HepG2 (cell line): ENCODE data around the gene COPS6. TPM values are rescaled to one million over a fixed set of nuclear protein-coding genes. Genes with fewer than 3 reads are reported as not detected.

Experiments used
- ATAC-seq: fragments of 200-7000 bp; cut with Tn5 transposase; 3 replicates; pipeline ENCODE4 v1.9.1; 2020; ENCODE audit warnings: mild to moderate bottlenecking, moderate library complexity
- BruUV-seq: library from RNA; stranded (reverse); fragments of 400-500 nt; replicated peaks from 2 replicates; lab custom pipeline; 2021; lab: Mats Ljungman, UMichigan
- CTCF ChIA-PET: fragments of 300-600 bp; formaldehyde crosslinking; extraction: SDS; loops from one replicate; lab custom pipeline; 2021; ENCODE audit warnings: low total read pairs, inconsistent platforms, low intra/inter-chr PET ratio; lab: Yijun Ruan, JAX
- POLR2A ChIA-PET: fragments of 350-600 bp; sonication (Branson Sonifier 250); formaldehyde crosslinking; loops from one replicate; lab custom pipeline; 2020; ENCODE audit warnings: antibody characterized with exemption, inconsistent platforms; lab: Yijun Ruan, JAX
- DNase-seq: peaks from one replicate; pipeline ENCODE4 v3.0.0-alpha.2; 2015; ENCODE audit warnings: low spot score
- FAIRE-seq: peaks from 3 replicates; lab custom pipeline; 2011; peaks lifted over from hg19 to GRCh38; lab: Jason Lieb, UNC
- H2AFZ ChIP-seq: one replicate; pipeline ENCODE4 v1.6.1; 2011; ENCODE audit warnings: low read length, inconsistent platforms
- H3K27ac ChIP-seq: fragments of 300-600 bp; 3 replicates; pipeline ENCODE4 v1.8.0; 2011; ENCODE audit warnings: mixed run types, mild to moderate bottlenecking, mixed read lengths, low read length, inconsistent platforms; ENCODE audit not compliant: insufficient read depth; ENCODE audit errors: extremely low read length
- H3K27me3 ChIP-seq, 2 experiments: fragments of 200-600 bp in 1 of 2; 2 replicates in 1 of 2; 3 replicates in 1 of 2; pipeline versions ENCODE4 v1.6.0 to v1.8.0; 2011; ENCODE audit warnings: low read length in 2 of 2, mild to moderate bottlenecking in 2 of 2, moderate library complexity in 2 of 2, inconsistent platforms in 1 of 2; ENCODE audit not compliant: insufficient read depth in 2 of 2, control insufficient read depth in 1 of 2
- H3K36me3 ChIP-seq, 2 experiments: fragments of 200-600 bp in 1 of 2; replicated peaks in 1 of 2; 2 replicates in 1 of 2; 3 replicates in 1 of 2; pipeline versions ENCODE4 v1.5.1 to v1.8.0; 2011; ENCODE audit warnings: low read length in 2 of 2, inconsistent platforms in 1 of 2; ENCODE audit not compliant: insufficient read depth in 2 of 2, control insufficient read depth in 1 of 2
- H3K4me1 ChIP-seq: 2 replicates; pipeline ENCODE4 v1.5.1; 2012; ENCODE audit warnings: low read length, inconsistent platforms; ENCODE audit not compliant: insufficient read depth
- H3K4me2 ChIP-seq: 2 replicates; pipeline ENCODE4 v1.6.0; 2011; ENCODE audit warnings: low read depth, low read length, inconsistent platforms
- H3K4me3 ChIP-seq, 3 experiments: fragments of 200-600 bp in 1 of 3; sonication (generic), shearing (Covaris generic) in 1 of 3; replicated peaks in 1 of 3; 2 replicates each; pipeline ENCODE4 v1.5.1; 2011 to 2016; ENCODE audit warnings: low read length in 3 of 3, inconsistent platforms in 2 of 3, low read depth in 2 of 3, mild to moderate bottlenecking in 2 of 3, control low read depth in 1 of 3, mixed read lengths in 1 of 3; ENCODE audit not compliant: insufficient read depth in 1 of 3
- H3K79me2 ChIP-seq: one replicate; pipeline ENCODE4 v1.6.1; 2011; ENCODE audit warnings: low read length, inconsistent platforms; ENCODE audit not compliant: insufficient read depth
- H3K9ac ChIP-seq: 2 replicates; pipeline ENCODE4 v1.6.0; 2011; ENCODE audit warnings: mild to moderate bottlenecking, low read depth, low read length, inconsistent platforms; ENCODE audit not compliant: insufficient read depth
- H3K9me3 ChIP-seq: 2 replicates; pipeline ENCODE4 v1.5.1; 2012; ENCODE audit warnings: mild to moderate bottlenecking, low read length
- H4K20me1 ChIP-seq: 2 replicates; pipeline ENCODE4 v1.6.0; 2011; ENCODE audit warnings: inconsistent platforms, mild to moderate bottlenecking, low read length, moderate library complexity; ENCODE audit not compliant: insufficient read depth
- FOXJ3 ChIP-seq: sonication (generic); formaldehyde crosslinking; IDR thresholded peaks from 2 replicates; pipeline ENCODE4 v1.4.0; 2020; ENCODE audit warnings: missing genetic modification reagents, mild to moderate bottlenecking, borderline replicate concordance
- GATA4 ChIP-seq: sonication (generic); IDR thresholded peaks from 2 replicates; pipeline ENCODE4 v1.6.1; 2016; ENCODE audit warnings: antibody characterized with exemption, low read depth, borderline replicate concordance
- HMG20A ChIP-seq: IDR thresholded peaks from 2 replicates; pipeline ENCODE4 v1.6.1; 2016; ENCODE audit warnings: borderline replicate concordance
- KDM3A ChIP-seq: IDR thresholded peaks from 2 replicates; pipeline ENCODE4 v1.6.1; 2018; ENCODE audit warnings: low read depth, missing compliant biosample characterization
- MTA3 ChIP-seq: sonication (generic); formaldehyde crosslinking; IDR thresholded peaks from 2 replicates; pipeline ENCODE4 v1.4.0; 2020; ENCODE audit warnings: missing genetic modification reagents
- NFYB ChIP-seq: sonication (generic); formaldehyde crosslinking; IDR thresholded peaks from 2 replicates; pipeline ENCODE4 v1.4.0; 2020; ENCODE audit warnings: missing genetic modification reagents
- PAX8 ChIP-seq: sonication (generic); formaldehyde crosslinking; IDR thresholded peaks from 2 replicates; pipeline ENCODE4 v1.8.0; 2022; ENCODE audit warnings: mild to moderate bottlenecking, missing genetic modification reagents, borderline replicate concordance
- RAD21 ChIP-seq: fragments of 450-650 bp; formaldehyde crosslinking; IDR thresholded peaks from 2 replicates; pipeline ENCODE4 v1.5.0; 2020; ENCODE audit warnings: mild to moderate bottlenecking
- SAP130 ChIP-seq: IDR thresholded peaks from 2 replicates; pipeline ENCODE4 v1.6.1; 2016; ENCODE audit warnings: low read depth
- ZBTB38 ChIP-seq: sonication (generic); formaldehyde crosslinking; IDR thresholded peaks from 2 replicates; pipeline ENCODE4 v1.5.1; 2020; ENCODE audit warnings: mild to moderate bottlenecking, missing genetic modification reagents
- ZNF292 ChIP-seq: sonication (generic); formaldehyde crosslinking; IDR thresholded peaks from 2 replicates; pipeline ENCODE4 v1.8.1; 2022; ENCODE audit warnings: mild to moderate bottlenecking, low read depth, missing genetic modification reagents, borderline replicate concordance
- ZNF577 ChIP-seq: sonication (generic); formaldehyde crosslinking; IDR thresholded peaks from 2 replicates; pipeline ENCODE4 v1.4.0; 2020; ENCODE audit warnings: mild to moderate bottlenecking, low read depth, missing genetic modification reagents, borderline replicate concordance
- ZNF589 ChIP-seq: sonication (generic); formaldehyde crosslinking; conservative IDR thresholded peaks from 2 replicates; pipeline ENCODE4 v1.8.0; 2022; ENCODE audit warnings: mild to moderate bottlenecking, moderate library complexity, missing genetic modification reagents
- ZNF816 ChIP-seq: sonication (generic); formaldehyde crosslinking; IDR thresholded peaks from 2 replicates; pipeline ENCODE4 v1.8.0; 2022; ENCODE audit warnings: missing genetic modification reagents, mild to moderate bottlenecking, borderline replicate concordance
- WGBS: methylation state at CpG from one replicate; pipeline ENCODE4 v1.1.6; 2017; ENCODE audit warnings: low lambda C conversion rate; 5-methylcytosine and 5-hydroxymethylcytosine counted together
- in situ Hi-C: cut with HindIII; loops from 2 replicates; pipeline ENCODE4 v1.10.0; 2017; ENCODE audit warnings: low pct_unique_long_range_greater_than_20kb; ENCODE audit not compliant: extremely low pct_ligation_motif_present
- intact Hi-C: fragments of 100-400 bp; cut with micrococcal nuclease; formaldehyde crosslinking; loops from one replicate; pipeline ENCODE4 v1.10.0; 2022; ENCODE audit not compliant: unreplicated experiment
- polyA plus RNA-seq, 8 experiments: library from polyadenylated mRNA; depleted of rRNA in 3 of 8; stranded (reverse) in 7 of 8; unstranded in 1 of 8; fragments of >200 nt; fragmentation: Illumina TruSeq in 4 of 8; extraction: Trizol in 4 of 8; gene quantifications; 2 replicates each; pipeline versions ENCODE4 v1.2.1 to v1.2.3, GENCODE V29; 2011 to 2016; ENCODE audit warnings: low read depth in 4 of 8, missing spikeins in 1 of 8, mixed read lengths in 1 of 8; ENCODE audit not compliant: insufficient read depth in 1 of 8
- total RNA-seq, 5 experiments: library from RNA; depleted of rRNA; stranded (reverse); fragments of >200 nt; fragmentation: Illumina TruSeq; extraction: Trizol; gene quantifications; 2 replicates each; pipeline ENCODE4 v1.2.3, GENCODE V29; 2016; ENCODE audit warnings: low read depth in 1 of 5
- TF ChIP-seq, protein P1 (sequence below): sonication (generic); formaldehyde crosslinking; IDR thresholded peaks from 2 replicates; pipeline ENCODE4 v1.4.0; 2020; ENCODE audit warnings: missing genetic modification reagents
- TF ChIP-seq, protein P2 (sequence below): sonication (generic); formaldehyde crosslinking; IDR thresholded peaks from 2 replicates; pipeline ENCODE4 v1.5.0; 2020; ENCODE audit warnings: missing genetic modification reagents
- TF ChIP-seq, protein P3 (sequence below): IDR thresholded peaks from 2 replicates; pipeline ENCODE4 v1.6.1; 2016; ENCODE audit warnings: missing compliant biosample characterization, missing genetic modification reagents, borderline replicate concordance

COPS6 gene
- total and polyA plus RNA-seq, 2 of the 13 experiments (the other 11 are each of a cell fraction or from before 2014, with no cell fraction given) = 33.4 to 117 TPM

DNA sequence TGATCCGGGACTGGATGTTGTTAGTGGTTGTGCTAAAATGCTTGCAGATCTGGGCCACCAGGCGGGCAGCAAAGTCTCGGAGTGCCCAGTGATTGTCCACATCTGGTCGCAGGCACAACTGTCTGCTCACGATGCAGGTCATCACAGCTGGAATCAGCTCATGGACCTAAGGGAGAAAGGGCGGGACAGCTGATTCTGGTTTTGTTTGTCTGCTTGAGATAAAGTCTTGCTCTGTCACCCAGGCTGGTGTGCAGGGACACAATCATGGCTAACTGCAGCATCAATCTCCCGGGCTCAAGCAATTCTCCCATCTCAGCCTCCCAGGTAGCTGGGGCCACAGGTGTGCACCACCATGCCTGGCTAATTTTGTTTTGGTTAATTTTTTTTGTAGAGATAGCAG, 22.4 kb downstream of the COPS6 start:
- Histone ChIP-seq H3K9ac (no peak overlapping the region), H4K20me1 (no peaks in the 10 kb centered on the region), H2AFZ (no peak overlapping the region), H3K4me1 (peaks cover 22% of the 10 kb centered on the region), H3K27ac (no peak overlapping the region), H3K79me2 (no peaks in the 10 kb centered on the region), H3K9me3 (no peaks in the 10 kb centered on the region), H3K4me2 (no peak overlapping the region), H3K4me3 (no peak overlapping the region), H3K27me3 (no peaks in the 10 kb centered on the region), H3K36me3 (peaks cover 7 to 36% of the 10 kb centered on the region in 2 experiments; a peak in 4 of 5 replicates)
- intact Hi-C loops (no loop called here), in situ Hi-C loops (no loop called here)
- FAIRE-seq = no peak
- no peak for ATAC-seq
- BruUV-seq = no TSS peak
- WGBS = 100% methylated on average over 2 of the region's 7 CpGs
- DNase-seq = no peak
- CTCF ChIA-PET = no interaction called here
- POLR2A ChIA-PET = no interaction called here
- TF ChIP-seq MTA3 (no peak), ZNF816 (CRISPR knock-in tag) (no peak), FOXJ3 (CRISPR knock-in tag) (no peak), ZNF589 (CRISPR knock-in tag) (no peak)

DNA sequence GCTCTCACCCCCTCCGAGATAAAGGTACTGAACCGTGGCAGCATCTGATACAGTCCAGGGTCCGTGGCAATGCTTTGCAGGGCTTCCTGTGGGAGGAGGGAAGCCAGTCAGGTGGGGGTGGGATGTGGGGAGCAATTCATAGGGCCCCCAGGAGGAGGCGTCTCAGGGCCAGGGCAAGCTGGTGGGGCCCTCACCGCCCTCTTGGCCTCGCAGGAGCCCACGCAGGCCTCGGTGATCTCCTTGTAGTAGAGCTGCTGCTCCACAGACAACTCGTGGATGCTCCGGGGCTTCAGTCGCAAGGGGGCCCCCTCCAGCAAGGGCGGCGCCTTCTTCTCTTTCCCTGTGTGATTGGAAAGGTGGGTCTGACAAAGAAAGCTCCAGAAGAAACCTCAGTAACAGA, 23.1 kb downstream of the COPS6 start:
- Histone ChIP-seq H4K20me1 (no peaks in the 10 kb centered on the region), H3K27ac (no peak overlapping the region), H3K9ac (no peak overlapping the region), H3K4me1 (peaks cover 22% of the 10 kb centered on the region), H3K9me3 (no peaks in the 10 kb centered on the region), H3K27me3 (no peaks in the 10 kb centered on the region), H3K36me3 (peaks cover 6 to 33% of the 10 kb centered on the region in 2 experiments; a peak in 4 of 5 replicates), H2AFZ (no peak overlapping the region), H3K79me2 (no peaks in the 10 kb centered on the region), H3K4me3 (no peak overlapping the region), H3K4me2 (no peak overlapping the region)
- BruUV-seq = no TSS peak
- 92% methylated on average over 10 of the region's 13 CpGs for WGBS
- no peak for DNase-seq
- ChIA-PET CTCF (no interaction called here), POLR2A (no interaction called here)
- ATAC-seq = peak; percentile 16; the same call in 1 of the 3 replicates
- FAIRE-seq = no peak
- intact Hi-C loops (no loop called here), in situ Hi-C loops (no loop called here)
- TF ChIP-seq NFYB (CRISPR knock-in tag) (no peak), RAD21 (CRISPR knock-in tag) (no peak), PAX8 (CRISPR knock-in tag) (no peak), ZBTB38 (CRISPR knock-in tag) (no peak), SAP130 (CRISPR knock-in tag) (no peak), ZNF577 (no peak), GATA4 (no peak), KDM3A (CRISPR knock-in tag) (no peak), HMG20A (CRISPR knock-in tag) (no peak), ZNF292 (CRISPR knock-in tag) (no peak)
- TF ChIP-seq, protein P1, sequence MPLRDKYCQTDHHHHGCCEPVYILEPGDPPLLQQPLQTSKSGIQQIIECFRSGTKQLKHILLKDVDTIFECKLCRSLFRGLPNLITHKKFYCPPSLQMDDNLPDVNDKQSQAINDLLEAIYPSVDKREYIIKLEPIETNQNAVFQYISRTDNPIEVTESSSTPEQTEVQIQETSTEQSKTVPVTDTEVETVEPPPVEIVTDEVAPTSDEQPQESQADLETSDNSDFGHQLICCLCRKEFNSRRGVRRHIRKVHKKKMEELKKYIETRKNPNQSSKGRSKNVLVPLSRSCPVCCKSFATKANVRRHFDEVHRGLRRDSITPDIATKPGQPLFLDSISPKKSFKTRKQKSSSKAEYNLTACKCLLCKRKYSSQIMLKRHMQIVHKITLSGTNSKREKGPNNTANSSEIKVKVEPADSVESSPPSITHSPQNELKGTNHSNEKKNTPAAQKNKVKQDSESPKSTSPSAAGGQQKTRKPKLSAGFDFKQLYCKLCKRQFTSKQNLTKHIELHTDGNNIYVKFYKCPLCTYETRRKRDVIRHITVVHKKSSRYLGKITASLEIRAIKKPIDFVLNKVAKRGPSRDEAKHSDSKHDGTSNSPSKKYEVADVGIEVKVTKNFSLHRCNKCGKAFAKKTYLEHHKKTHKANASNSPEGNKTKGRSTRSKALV (CRISPR knock-in tag) = no peak
- TF ChIP-seq, protein P2, sequence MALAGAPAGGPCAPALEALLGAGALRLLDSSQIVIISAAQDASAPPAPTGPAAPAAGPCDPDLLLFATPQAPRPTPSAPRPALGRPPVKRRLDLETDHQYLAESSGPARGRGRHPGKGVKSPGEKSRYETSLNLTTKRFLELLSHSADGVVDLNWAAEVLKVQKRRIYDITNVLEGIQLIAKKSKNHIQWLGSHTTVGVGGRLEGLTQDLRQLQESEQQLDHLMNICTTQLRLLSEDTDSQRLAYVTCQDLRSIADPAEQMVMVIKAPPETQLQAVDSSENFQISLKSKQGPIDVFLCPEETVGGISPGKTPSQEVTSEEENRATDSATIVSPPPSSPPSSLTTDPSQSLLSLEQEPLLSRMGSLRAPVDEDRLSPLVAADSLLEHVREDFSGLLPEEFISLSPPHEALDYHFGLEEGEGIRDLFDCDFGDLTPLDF (CRISPR knock-in tag) = no peak
- TF ChIP-seq, protein P3, sequence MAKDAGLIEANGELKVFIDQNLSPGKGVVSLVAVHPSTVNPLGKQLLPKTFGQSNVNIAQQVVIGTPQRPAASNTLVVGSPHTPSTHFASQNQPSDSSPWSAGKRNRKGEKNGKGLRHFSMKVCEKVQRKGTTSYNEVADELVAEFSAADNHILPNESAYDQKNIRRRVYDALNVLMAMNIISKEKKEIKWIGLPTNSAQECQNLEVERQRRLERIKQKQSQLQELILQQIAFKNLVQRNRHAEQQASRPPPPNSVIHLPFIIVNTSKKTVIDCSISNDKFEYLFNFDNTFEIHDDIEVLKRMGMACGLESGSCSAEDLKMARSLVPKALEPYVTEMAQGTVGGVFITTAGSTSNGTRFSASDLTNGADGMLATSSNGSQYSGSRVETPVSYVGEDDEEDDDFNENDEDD (CRISPR knock-in tag) = no peak
